AG04449 (cell line): Measurements from ENCODE around the gene SLC22A16.

Experiments
- CTCF ChIA-PET: fragments of 350-600 bp; formaldehyde crosslinking; extraction: SDS; loops from one replicate; lab custom pipeline; 2021; ENCODE audit warnings: antibody characterized with exemption; lab: Yijun Ruan, JAX
- POLR2A ChIA-PET: fragments of 400-600, 350-600 bp; formaldehyde crosslinking; extraction: SDS; loops from one replicate; lab custom pipeline; 2020; ENCODE audit warnings: antibody characterized with exemption, inconsistent platforms; lab: Yijun Ruan, JAX
- DNase-seq: peaks from one replicate; pipeline ENCODE4 v3.0.0-alpha.2; 2010; ENCODE audit warnings: low read depth, low spot score
- H3K4me3 ChIP-seq: 2 replicates; pipeline ENCODE4 v1.5.1; 2011; ENCODE audit warnings: low read depth, mild to moderate bottlenecking, control low read depth, low read length
- TF ChIP-seq, protein P1 (sequence below): IDR thresholded peaks from one replicate; pipeline ENCODE4 v1.5.1; 2011; ENCODE audit warnings: mild to moderate bottlenecking, moderate library complexity, low read length, control low read depth, inconsistent platforms; ENCODE audit not compliant: insufficient read depth; ENCODE audit errors: missing control alignments

SLC22A16 gene

GRCh38 chr6:110472739-110473138 is 3.7 kb downstream of the SLC22A16 start:
- no peak for DNase-seq
- POLR2A ChIA-PET: no interaction called here
- CTCF ChIA-PET: no interaction called here
- no peak overlapping the region for H3K4me3 ChIP-seq
- TF ChIP-seq, protein P1, sequence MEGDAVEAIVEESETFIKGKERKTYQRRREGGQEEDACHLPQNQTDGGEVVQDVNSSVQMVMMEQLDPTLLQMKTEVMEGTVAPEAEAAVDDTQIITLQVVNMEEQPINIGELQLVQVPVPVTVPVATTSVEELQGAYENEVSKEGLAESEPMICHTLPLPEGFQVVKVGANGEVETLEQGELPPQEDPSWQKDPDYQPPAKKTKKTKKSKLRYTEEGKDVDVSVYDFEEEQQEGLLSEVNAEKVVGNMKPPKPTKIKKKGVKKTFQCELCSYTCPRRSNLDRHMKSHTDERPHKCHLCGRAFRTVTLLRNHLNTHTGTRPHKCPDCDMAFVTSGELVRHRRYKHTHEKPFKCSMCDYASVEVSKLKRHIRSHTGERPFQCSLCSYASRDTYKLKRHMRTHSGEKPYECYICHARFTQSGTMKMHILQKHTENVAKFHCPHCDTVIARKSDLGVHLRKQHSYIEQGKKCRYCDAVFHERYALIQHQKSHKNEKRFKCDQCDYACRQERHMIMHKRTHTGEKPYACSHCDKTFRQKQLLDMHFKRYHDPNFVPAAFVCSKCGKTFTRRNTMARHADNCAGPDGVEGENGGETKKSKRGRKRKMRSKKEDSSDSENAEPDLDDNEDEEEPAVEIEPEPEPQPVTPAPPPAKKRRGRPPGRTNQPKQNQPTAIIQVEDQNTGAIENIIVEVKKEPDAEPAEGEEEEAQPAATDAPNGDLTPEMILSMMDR: no peak

DNA sequence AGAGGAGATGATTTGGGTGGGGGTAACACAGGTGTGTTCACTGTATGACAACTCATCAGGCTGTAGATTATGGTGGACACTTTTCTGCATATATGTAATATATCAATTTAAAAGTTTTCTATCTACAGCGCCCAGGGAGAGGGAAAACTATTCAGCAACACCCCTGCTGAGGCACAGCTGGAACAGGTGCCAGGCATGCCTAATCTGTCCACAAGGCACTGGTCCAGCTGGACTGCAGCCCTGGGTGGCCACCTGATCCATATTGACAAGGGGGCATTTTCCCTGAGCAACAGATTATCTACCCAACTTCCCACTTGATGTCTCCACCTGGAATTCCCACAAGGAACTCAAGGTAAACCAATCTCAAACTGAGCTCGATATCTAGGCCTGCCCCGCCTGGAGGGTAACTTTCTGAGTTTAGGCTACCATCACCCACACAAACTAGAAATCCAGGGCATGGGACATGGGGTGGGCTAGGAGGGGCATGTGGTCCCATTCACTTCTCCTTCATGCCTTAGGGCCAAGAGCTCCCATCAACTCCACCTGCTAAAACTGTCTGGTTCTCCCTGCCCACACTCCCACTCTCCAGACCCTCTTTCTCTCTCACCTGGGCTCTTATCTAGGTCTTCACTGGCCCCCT is 4.6 kb downstream of the SLC22A16 start:
- ChIA-PET POLR2A (no interaction called here), CTCF (interaction anchor here (0.8 kb wide), 1 partner anchor 8 kb away, joined by 3 read pairs; no protein-coding TSS in a partner anchor)
- DNase-seq: no peak
- no peak overlapping the region for H3K4me3 ChIP-seq
- TF ChIP-seq, protein P1: no peak

DNA sequence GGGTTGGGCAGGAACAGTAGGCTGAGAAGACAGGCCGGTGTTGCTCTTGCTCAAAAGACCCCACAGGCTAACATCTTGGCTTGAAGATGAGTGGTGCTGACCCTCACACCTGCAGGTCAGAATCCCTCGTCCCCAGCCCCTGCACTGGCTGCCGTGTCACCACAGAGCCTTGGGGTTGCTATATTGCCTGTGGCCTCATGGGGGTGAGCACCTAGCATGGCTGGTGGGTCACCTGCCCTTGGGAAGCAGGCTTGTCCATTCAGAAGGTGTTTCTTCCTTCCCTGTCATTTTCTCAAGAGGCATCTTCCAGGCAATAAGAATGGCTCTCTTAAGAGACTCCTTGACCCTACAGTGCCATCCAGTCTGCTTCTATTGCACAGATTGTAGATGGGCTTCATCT is 7.7 kb downstream of the SLC22A16 start:
- no peak overlapping the region for H3K4me3 ChIP-seq
- POLR2A ChIA-PET: no interaction called here
- CTCF ChIA-PET: no interaction called here
- no peak for DNase-seq
- TF ChIP-seq, protein P1: no peak

GRCh38 chr6:110467566-110468140 is 8.8 kb downstream of the SLC22A16 start:
- no peak overlapping the region for H3K4me3 ChIP-seq
- no peak for DNase-seq
- ChIA-PET POLR2A (no interaction called here), CTCF (no interaction called here)
- TF ChIP-seq, protein P1: no peak

GRCh38 chr6:110462884-110463481 is 13.4 kb downstream of the SLC22A16 start:
- no peak for DNase-seq
- H3K4me3 ChIP-seq: no peak overlapping the region
- ChIA-PET POLR2A (no interaction called here), CTCF (no interaction called here)
- TF ChIP-seq, protein P1: no peak

- CTCF ChIA-PET: no interaction called here
- DNase-seq: no peak
- no peak overlapping the region for H3K4me3 ChIP-seq
- TF ChIP-seq, protein P1: no peak
- POLR2A ChIA-PET: no interaction called here
Observed at GRCh38 chr6:110461376-110461775, 15.0 kb downstream of the SLC22A16 start.
